K562 (cell line): ENCODE data around the gene CLDND2. TPM values are rescaled to one million over a fixed set of nuclear protein-coding genes. Genes with fewer than 3 reads are reported as not detected.

Experiments
- CHD2 ChIP-seq: IDR thresholded peaks from 2 replicates; pipeline ENCODE4 v1.6.1; 2011; ENCODE audit warnings: low read depth, low read length
- CREB1 ChIP-seq, 2 experiments: sonication (generic) in 1 of 2; formaldehyde crosslinking in 1 of 2; IDR thresholded peaks; 2 replicates each; pipeline versions ENCODE4 v1.6.1 to v1.8.0; 2012 to 2022; ENCODE audit warnings: inconsistent platforms in 1 of 2, mild to moderate bottlenecking in 1 of 2, missing genetic modification reagents in 1 of 2, moderate library complexity in 1 of 2
- E2F3 ChIP-seq: fragments of 250-450 bp; sonication (Bioruptor Pico); IDR thresholded peaks from 2 replicates; pipeline ENCODE4 v1.4.0; 2020; ENCODE audit warnings: mild to moderate bottlenecking
- ERF ChIP-seq: fragments of 450-650 bp; formaldehyde crosslinking; IDR thresholded peaks from 2 replicates; pipeline ENCODE4 v1.4.0; 2020; ENCODE audit warnings: mild to moderate bottlenecking, mixed read lengths
- KHSRP ChIP-seq: fragments of 450-650 bp; IDR thresholded peaks from 2 replicates; pipeline ENCODE4 v1.6.1; 2017
- NCOA4 ChIP-seq: fragments of 450-650 bp; IDR thresholded peaks from 2 replicates; pipeline ENCODE4 v1.6.1; 2018; ENCODE audit warnings: mild to moderate bottlenecking; ENCODE audit not compliant: partially characterized antibody
- POLR2G ChIP-seq: fragments of 200-400 bp; formaldehyde crosslinking; IDR thresholded peaks from 2 replicates; pipeline ENCODE4 v1.6.1; 2017; ENCODE audit warnings: low read depth, mild to moderate bottlenecking, antibody characterized with exemption, low read length, moderate library complexity
- RBM15 ChIP-seq: fragments of 200-400 bp; formaldehyde crosslinking; IDR thresholded peaks from 2 replicates; pipeline ENCODE4 v1.6.1; 2018; ENCODE audit warnings: mild to moderate bottlenecking, low read length, moderate library complexity; ENCODE audit not compliant: insufficient read depth
- RREB1 ChIP-seq: fragments of 250-450 bp; sonication (Bioruptor Pico); IDR thresholded peaks from 2 replicates; pipeline ENCODE4 v1.4.0; 2020
- TAL1 ChIP-seq: fragments of 450-650 bp; IDR thresholded peaks from 2 replicates; pipeline ENCODE4 v1.6.1; 2016; ENCODE audit warnings: mild to moderate bottlenecking
- TOE1 ChIP-seq, 2 experiments: fragments of 450-650 bp in 1 of 2; sonication (generic) in 1 of 2; formaldehyde crosslinking in 1 of 2; IDR thresholded peaks; 2 replicates each; pipeline versions ENCODE4 v1.7.1 to v1.8.0; 2016 to 2022; ENCODE audit warnings: borderline replicate concordance in 2 of 2, mild to moderate bottlenecking in 2 of 2, antibody characterized with exemption in 1 of 2, inconsistent platforms in 1 of 2, low read depth in 1 of 2, missing genetic modification reagents in 1 of 2, moderate library complexity in 1 of 2
- TSC22D4 ChIP-seq: fragments of 450-650 bp; IDR thresholded peaks from 2 replicates; pipeline ENCODE4 v1.6.1; 2016; ENCODE audit warnings: missing genetic modification characterization, missing biosample characterization, control low read depth
- ZNF23 ChIP-seq: fragments of 250-450 bp; sonication (Bioruptor Pico); IDR thresholded peaks from 2 replicates; pipeline ENCODE4 v1.4.0; 2020; ENCODE audit warnings: mild to moderate bottlenecking
- ZNF695 ChIP-seq: fragments of 450-650 bp; formaldehyde crosslinking; IDR thresholded peaks from 2 replicates; pipeline ENCODE4 v1.4.0; 2020; ENCODE audit warnings: mild to moderate bottlenecking, moderate library complexity
- polyA plus RNA-seq, 8 experiments: library from polyadenylated mRNA; depleted of rRNA in 4 of 8; stranded (reverse) in 5 of 8; unstranded in 3 of 8; fragments of >200 nt; fragmentation: Nextera tagmentation in 2 of 8; fragmentation: Illumina TruSeq in 1 of 8; extraction: Ambion mirVana in 2 of 8; extraction: Trizol in 1 of 8; gene quantifications; 2 replicates each; pipeline versions ENCODE4 v1.2.1 to v1.2.3, GENCODE V29; 2011 to 2014; ENCODE audit warnings: inconsistent platforms in 1 of 8, missing spikeins in 1 of 8
- total RNA-seq, 7 experiments: library from RNA; depleted of rRNA in 6 of 7; stranded (reverse); fragments of >200 nt in 6 of 7; fragmentation: Illumina TruSeq in 2 of 7; extraction: Trizol in 2 of 7; gene quantifications; 2 replicates each; pipeline versions ENCODE4 v1.2.1 to v1.2.3, GENCODE V29; 2011 to 2021; ENCODE audit warnings: low replicate concordance in 1 of 7
- TF ChIP-seq, protein P1 (sequence below): fragments of 150-350 bp; IDR thresholded peaks from 2 replicates; pipeline ENCODE4 v1.6.1; 2014; ENCODE audit warnings: low read depth, mild to moderate bottlenecking, low read length, borderline replicate concordance
- TF ChIP-seq, protein P2 (sequence below): fragments of 250-450 bp; sonication (Bioruptor Pico); IDR thresholded peaks from 2 replicates; pipeline ENCODE4 v1.4.0; 2020; ENCODE audit warnings: mild to moderate bottlenecking, moderate library complexity

Gene CLDND2
- total and polyA plus RNA-seq, 9 of the 15 experiments (the other 6 are each of a cell fraction or from before 2014, with no cell fraction given) = 0.45 to 4.0 (median 1.2) TPM; not detected in 3

- no peak for TF ChIP-seq NCOA4
- TF ChIP-seq ZNF695 (CRISPR knock-in tag) = no peak
- TF ChIP-seq, protein P1, sequence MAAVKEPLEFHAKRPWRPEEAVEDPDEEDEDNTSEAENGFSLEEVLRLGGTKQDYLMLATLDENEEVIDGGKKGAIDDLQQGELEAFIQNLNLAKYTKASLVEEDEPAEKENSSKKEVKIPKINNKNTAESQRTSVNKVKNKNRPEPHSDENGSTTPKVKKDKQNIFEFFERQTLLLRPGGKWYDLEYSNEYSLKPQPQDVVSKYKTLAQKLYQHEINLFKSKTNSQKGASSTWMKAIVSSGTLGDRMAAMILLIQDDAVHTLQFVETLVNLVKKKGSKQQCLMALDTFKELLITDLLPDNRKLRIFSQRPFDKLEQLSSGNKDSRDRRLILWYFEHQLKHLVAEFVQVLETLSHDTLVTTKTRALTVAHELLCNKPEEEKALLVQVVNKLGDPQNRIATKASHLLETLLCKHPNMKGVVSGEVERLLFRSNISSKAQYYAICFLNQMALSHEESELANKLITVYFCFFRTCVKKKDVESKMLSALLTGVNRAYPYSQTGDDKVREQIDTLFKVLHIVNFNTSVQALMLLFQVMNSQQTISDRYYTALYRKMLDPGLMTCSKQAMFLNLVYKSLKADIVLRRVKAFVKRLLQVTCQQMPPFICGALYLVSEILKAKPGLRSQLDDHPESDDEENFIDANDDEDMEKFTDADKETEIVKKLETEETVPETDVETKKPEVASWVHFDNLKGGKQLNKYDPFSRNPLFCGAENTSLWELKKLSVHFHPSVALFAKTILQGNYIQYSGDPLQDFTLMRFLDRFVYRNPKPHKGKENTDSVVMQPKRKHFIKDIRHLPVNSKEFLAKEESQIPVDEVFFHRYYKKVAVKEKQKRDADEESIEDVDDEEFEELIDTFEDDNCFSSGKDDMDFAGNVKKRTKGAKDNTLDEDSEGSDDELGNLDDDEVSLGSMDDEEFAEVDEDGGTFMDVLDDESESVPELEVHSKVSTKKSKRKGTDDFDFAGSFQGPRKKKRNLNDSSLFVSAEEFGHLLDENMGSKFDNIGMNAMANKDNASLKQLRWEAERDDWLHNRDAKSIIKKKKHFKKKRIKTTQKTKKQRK = no peak
- TF ChIP-seq, protein P2, sequence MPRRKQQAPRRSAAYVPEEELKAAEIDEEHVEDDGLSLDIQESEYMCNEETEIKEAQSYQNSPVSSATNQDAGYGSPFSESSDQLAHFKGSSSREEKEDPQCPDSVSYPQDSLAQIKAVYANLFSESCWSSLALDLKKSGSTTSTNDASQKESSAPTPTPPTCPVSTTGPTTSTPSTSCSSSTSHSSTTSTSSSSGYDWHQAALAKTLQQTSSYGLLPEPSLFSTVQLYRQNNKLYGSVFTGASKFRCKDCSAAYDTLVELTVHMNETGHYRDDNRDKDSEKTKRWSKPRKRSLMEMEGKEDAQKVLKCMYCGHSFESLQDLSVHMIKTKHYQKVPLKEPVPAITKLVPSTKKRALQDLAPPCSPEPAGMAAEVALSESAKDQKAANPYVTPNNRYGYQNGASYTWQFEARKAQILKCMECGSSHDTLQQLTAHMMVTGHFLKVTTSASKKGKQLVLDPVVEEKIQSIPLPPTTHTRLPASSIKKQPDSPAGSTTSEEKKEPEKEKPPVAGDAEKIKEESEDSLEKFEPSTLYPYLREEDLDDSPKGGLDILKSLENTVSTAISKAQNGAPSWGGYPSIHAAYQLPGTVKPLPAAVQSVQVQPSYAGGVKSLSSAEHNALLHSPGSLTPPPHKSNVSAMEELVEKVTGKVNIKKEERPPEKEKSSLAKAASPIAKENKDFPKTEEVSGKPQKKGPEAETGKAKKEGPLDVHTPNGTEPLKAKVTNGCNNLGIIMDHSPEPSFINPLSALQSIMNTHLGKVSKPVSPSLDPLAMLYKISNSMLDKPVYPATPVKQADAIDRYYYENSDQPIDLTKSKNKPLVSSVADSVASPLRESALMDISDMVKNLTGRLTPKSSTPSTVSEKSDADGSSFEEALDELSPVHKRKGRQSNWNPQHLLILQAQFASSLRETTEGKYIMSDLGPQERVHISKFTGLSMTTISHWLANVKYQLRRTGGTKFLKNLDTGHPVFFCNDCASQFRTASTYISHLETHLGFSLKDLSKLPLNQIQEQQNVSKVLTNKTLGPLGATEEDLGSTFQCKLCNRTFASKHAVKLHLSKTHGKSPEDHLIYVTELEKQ (CRISPR knock-in tag) = no peak
- peak; percentile 43; the same call in 1 of the 2 replicates for TF ChIP-seq E2F3
- no peak for TF ChIP-seq CHD2
- no peak for TF ChIP-seq CREB1 (IDR thresholded peaks at IDR 0.05)
- no peak for TF ChIP-seq CREB1 (CRISPR knock-in tag; IDR thresholded peaks at IDR 0.05)
- peak; percentile 25; the same call in 1 of the 2 replicates for TF ChIP-seq TAL1
- TF ChIP-seq ZNF23 (CRISPR knock-in tag) = no peak
- peak; percentile 74; the same call in 1 of the 2 replicates for TF ChIP-seq ERF (CRISPR knock-in tag)
- peak; percentile 67 for TF ChIP-seq TOE1 (IDR thresholded peaks at IDR 0.05; ENCODE audit: borderline replicate concordance)
- TF ChIP-seq TOE1 (CRISPR knock-in tag; IDR thresholded peaks at IDR 0.05; ENCODE audit: borderline replicate concordance, low read depth) = no peak
- TF ChIP-seq KHSRP = no peak
- TF ChIP-seq POLR2G = no peak
- no peak for TF ChIP-seq RBM15
- TF ChIP-seq TSC22D4 = no peak
- 0 out of 2 replicates have a peak, but pooled peaks have one; percentile 67 for TF ChIP-seq RREB1
Observed at GRCh38 chr19:51339313-51339686, 29.5 kb downstream of the CLDND2 start (continued).
